ENCODE data around the gene COPZ2.

The COPZ2 gene

GRCh38 chr17:47987240-47987835 is 50.3 kb downstream of the COPZ2 start:
- Histone ChIP-seq H3K27me3 (ENCODE audit: insufficient read depth, low read length) (no peaks in the 10 kb centered on the region), H3K4me3 (ENCODE audit: low read depth, low read length) (no peak overlapping the region), H3K36me3 (ENCODE audit: insufficient read depth, low read length) (no peaks in the 10 kb centered on the region), H3K4me1 (ENCODE audit: control insufficient read depth, insufficient read depth, low read length, unreplicated experiment) (no peaks in the 10 kb centered on the region), H3K79me2 (ENCODE audit: control insufficient read depth, insufficient read depth, low read length, unreplicated experiment) (no peaks in the 10 kb centered on the region), H3K27ac (ENCODE audit: low read depth, low read length) (no peak overlapping the region), H2AFZ (ENCODE audit: low read length, unreplicated experiment) (no peak overlapping the region)

GRCh38 chr17:47986520-47986919 is 51.1 kb downstream of the COPZ2 start:
- Histone ChIP-seq H3K4me1 (ENCODE audit: control insufficient read depth, insufficient read depth, low read length, unreplicated experiment) (no peaks in the 10 kb centered on the region), H3K27me3 (ENCODE audit: insufficient read depth, low read length) (no peaks in the 10 kb centered on the region), H3K36me3 (ENCODE audit: insufficient read depth, low read length) (no peaks in the 10 kb centered on the region), H3K27ac (ENCODE audit: low read depth, low read length) (no peak overlapping the region), H2AFZ (ENCODE audit: low read length, unreplicated experiment) (no peak overlapping the region), H3K79me2 (ENCODE audit: control insufficient read depth, insufficient read depth, low read length, unreplicated experiment) (no peaks in the 10 kb centered on the region), H3K4me3 (ENCODE audit: low read depth, low read length) (no peak overlapping the region)

- Histone ChIP-seq H3K36me3 (ENCODE audit: insufficient read depth, low read length) (0 out of 2 replicates have a peak, but pooled peaks cover 6% of the 10 kb centered on the region), H3K4me1 (ENCODE audit: control insufficient read depth, insufficient read depth, low read length, unreplicated experiment) (no peaks in the 10 kb centered on the region), H3K4me3 (ENCODE audit: low read depth, low read length) (no peak overlapping the region), H3K27ac (ENCODE audit: low read depth, low read length) (no peak overlapping the region), H3K79me2 (ENCODE audit: control insufficient read depth, insufficient read depth, low read length, unreplicated experiment) (no peaks in the 10 kb centered on the region), H2AFZ (ENCODE audit: low read length, unreplicated experiment) (no peak overlapping the region), H3K27me3 (ENCODE audit: insufficient read depth, low read length) (no peaks in the 10 kb centered on the region)
Observed at GRCh38 chr17:47983492-47984223, 53.9 kb downstream of the COPZ2 start.

GRCh38 chr17:47982645-47983390 is 54.8 kb downstream of the COPZ2 start:
- Histone ChIP-seq H3K36me3 (ENCODE audit: insufficient read depth, low read length) (0 out of 2 replicates have a peak, but pooled peaks cover 8% of the 10 kb centered on the region), H3K79me2 (ENCODE audit: control insufficient read depth, insufficient read depth, low read length, unreplicated experiment) (no peaks in the 10 kb centered on the region), H3K4me1 (ENCODE audit: control insufficient read depth, insufficient read depth, low read length, unreplicated experiment) (no peaks in the 10 kb centered on the region), H3K27ac (ENCODE audit: low read depth, low read length) (no peak overlapping the region), H2AFZ (ENCODE audit: low read length, unreplicated experiment) (no peak overlapping the region), H3K27me3 (ENCODE audit: insufficient read depth, low read length) (no peaks in the 10 kb centered on the region), H3K4me3 (ENCODE audit: low read depth, low read length) (no peak overlapping the region)

- H3K4me3 ChIP-seq (ENCODE audit: low read depth, low read length), result no peak overlapping the region
- no peaks in the 10 kb centered on the region for H3K27me3 ChIP-seq (ENCODE audit: insufficient read depth, low read length)
- H3K4me1 ChIP-seq (ENCODE audit: control insufficient read depth, insufficient read depth, low read length, unreplicated experiment), result no peaks in the 10 kb centered on the region
- no peak overlapping the region for H2AFZ ChIP-seq (ENCODE audit: low read length, unreplicated experiment)
- 0 out of 2 replicates have a peak, but pooled peaks cover 8% of the 10 kb centered on the region for H3K36me3 ChIP-seq (ENCODE audit: insufficient read depth, low read length)
- no peak overlapping the region for H3K27ac ChIP-seq (ENCODE audit: low read depth, low read length)
- H3K79me2 ChIP-seq (ENCODE audit: control insufficient read depth, insufficient read depth, low read length, unreplicated experiment), result no peaks in the 10 kb centered on the region
Observed at GRCh38 chr17:47982091-47982617, 55.4 kb downstream of the COPZ2 start.

GRCh38 chr17:47981462-47981861 is 56.1 kb downstream of the COPZ2 start:
- Histone ChIP-seq H2AFZ (ENCODE audit: low read length, unreplicated experiment) (no peak overlapping the region), H3K27ac (ENCODE audit: low read depth, low read length) (no peak overlapping the region), H3K36me3 (ENCODE audit: insufficient read depth, low read length) (0 out of 2 replicates have a peak, but pooled peaks cover 8% of the 10 kb centered on the region), H3K27me3 (ENCODE audit: insufficient read depth, low read length) (no peaks in the 10 kb centered on the region), H3K4me1 (ENCODE audit: control insufficient read depth, insufficient read depth, low read length, unreplicated experiment) (no peaks in the 10 kb centered on the region), H3K79me2 (ENCODE audit: control insufficient read depth, insufficient read depth, low read length, unreplicated experiment) (no peaks in the 10 kb centered on the region), H3K4me3 (ENCODE audit: low read depth, low read length) (no peak overlapping the region)

- Histone ChIP-seq H3K27me3 (ENCODE audit: insufficient read depth, low read length) (no peaks in the 10 kb centered on the region), H2AFZ (ENCODE audit: low read length, unreplicated experiment) (no peak overlapping the region), H3K4me3 (ENCODE audit: low read depth, low read length) (no peak overlapping the region), H3K4me1 (ENCODE audit: control insufficient read depth, insufficient read depth, low read length, unreplicated experiment) (no peaks in the 10 kb centered on the region), H3K36me3 (ENCODE audit: insufficient read depth, low read length) (0 out of 2 replicates have a peak, but pooled peaks cover 8% of the 10 kb centered on the region), H3K79me2 (ENCODE audit: control insufficient read depth, insufficient read depth, low read length, unreplicated experiment) (no peaks in the 10 kb centered on the region), H3K27ac (ENCODE audit: low read depth, low read length) (no peak overlapping the region)
Observed at GRCh38 chr17:47980541-47980940, 57.1 kb downstream of the COPZ2 start.

DNA sequence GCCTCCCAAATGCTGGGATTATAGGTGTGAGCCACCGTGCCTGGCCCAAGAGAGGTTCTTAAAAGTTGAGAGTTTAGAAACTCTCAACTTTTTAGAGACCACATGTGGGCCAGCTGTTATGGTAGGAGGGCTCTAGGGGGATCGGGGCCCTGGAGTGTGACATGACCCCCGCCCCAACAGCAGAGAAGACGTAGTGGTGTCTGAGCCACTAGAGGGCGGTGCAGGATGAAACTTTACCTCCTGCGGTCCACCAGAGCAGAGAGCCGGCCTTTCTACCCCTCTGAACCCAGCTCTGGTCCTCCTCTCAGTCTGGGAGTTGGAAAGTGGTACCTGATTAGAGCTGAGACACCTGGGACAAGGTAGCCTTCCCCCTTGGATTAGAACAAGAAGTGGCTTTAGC is 59.3 kb downstream of the COPZ2 start:
- Histone ChIP-seq H2AFZ (ENCODE audit: low read length, unreplicated experiment) (no peak overlapping the region), H3K4me1 (ENCODE audit: control insufficient read depth, insufficient read depth, low read length, unreplicated experiment) (no peaks in the 10 kb centered on the region), H3K79me2 (ENCODE audit: control insufficient read depth, insufficient read depth, low read length, unreplicated experiment) (no peaks in the 10 kb centered on the region), H3K36me3 (ENCODE audit: insufficient read depth, low read length) (0 out of 2 replicates have a peak, but pooled peaks cover 8% of the 10 kb centered on the region), H3K4me3 (ENCODE audit: low read depth, low read length) (no peak overlapping the region), H3K27me3 (ENCODE audit: insufficient read depth, low read length) (no peaks in the 10 kb centered on the region), H3K27ac (ENCODE audit: low read depth, low read length) (no peak overlapping the region)

Measured in ACC112 (cell line).